22Rv1 (cell line): Measurements from ENCODE around the gene GSTP1.
"Not testable (repeated sequence)": the region's sequence is repeated elsewhere in the genome, so short reads cannot be mapped to it uniquely, and the experiment has no call there.

Experiments used
- ZFX ChIP-seq: fragments of 450-650 bp; IDR thresholded peaks from 2 replicates; pipeline ENCODE4 v1.6.1; 2017; ENCODE audit warnings: antibody characterized with exemption, borderline replicate concordance
- TF ChIP-seq, protein P1 (sequence below): fragments of 450-650 bp; IDR thresholded peaks from 2 replicates; pipeline ENCODE4 v1.5.1; 2017; ENCODE audit warnings: mild to moderate bottlenecking

DNA sequence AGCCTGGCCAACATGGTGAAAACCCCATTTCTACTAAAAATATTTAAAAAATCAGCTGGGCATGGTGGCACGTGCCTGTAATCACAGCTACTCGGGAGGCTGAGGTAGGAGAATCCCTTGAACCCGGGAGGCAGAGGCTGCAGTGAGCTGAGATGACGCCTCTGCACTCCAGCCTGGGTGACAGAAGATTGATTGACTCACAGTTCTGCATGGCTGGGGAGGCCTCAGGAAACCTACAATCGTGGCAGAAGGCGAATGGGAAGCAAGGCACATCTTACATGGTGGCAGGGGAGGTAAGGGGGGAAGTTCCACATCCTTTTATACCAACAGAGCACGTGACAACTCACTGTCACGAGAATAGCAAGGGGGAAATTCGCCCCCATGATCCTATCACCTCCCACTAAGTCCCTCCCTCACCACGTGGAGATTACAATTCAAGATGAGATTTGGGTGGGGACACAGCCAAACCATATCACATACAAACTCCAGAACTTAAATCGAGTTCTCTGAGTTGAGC is 5.3 kb downstream of the GSTP1 start:
- TF ChIP-seq, protein P1, sequence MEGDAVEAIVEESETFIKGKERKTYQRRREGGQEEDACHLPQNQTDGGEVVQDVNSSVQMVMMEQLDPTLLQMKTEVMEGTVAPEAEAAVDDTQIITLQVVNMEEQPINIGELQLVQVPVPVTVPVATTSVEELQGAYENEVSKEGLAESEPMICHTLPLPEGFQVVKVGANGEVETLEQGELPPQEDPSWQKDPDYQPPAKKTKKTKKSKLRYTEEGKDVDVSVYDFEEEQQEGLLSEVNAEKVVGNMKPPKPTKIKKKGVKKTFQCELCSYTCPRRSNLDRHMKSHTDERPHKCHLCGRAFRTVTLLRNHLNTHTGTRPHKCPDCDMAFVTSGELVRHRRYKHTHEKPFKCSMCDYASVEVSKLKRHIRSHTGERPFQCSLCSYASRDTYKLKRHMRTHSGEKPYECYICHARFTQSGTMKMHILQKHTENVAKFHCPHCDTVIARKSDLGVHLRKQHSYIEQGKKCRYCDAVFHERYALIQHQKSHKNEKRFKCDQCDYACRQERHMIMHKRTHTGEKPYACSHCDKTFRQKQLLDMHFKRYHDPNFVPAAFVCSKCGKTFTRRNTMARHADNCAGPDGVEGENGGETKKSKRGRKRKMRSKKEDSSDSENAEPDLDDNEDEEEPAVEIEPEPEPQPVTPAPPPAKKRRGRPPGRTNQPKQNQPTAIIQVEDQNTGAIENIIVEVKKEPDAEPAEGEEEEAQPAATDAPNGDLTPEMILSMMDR: not testable (repeated sequence)
- not testable (repeated sequence) for TF ChIP-seq ZFX
